AG09309 (cell line): Measurements from ENCODE around the gene IFIT3.

ENCODE experiments used
- DNase-seq: peaks from one replicate; pipeline ENCODE4 v3.0.0-alpha.2; 2010; ENCODE audit warnings: low read depth
- H3K4me3 ChIP-seq: 2 replicates; pipeline ENCODE4 v1.5.1; 2011; ENCODE audit warnings: mild to moderate bottlenecking, low read depth, low read length, moderate library complexity; ENCODE audit not compliant: control insufficient read depth
- CTCF ChIP-seq: IDR thresholded peaks from 2 replicates; pipeline ENCODE4 v1.5.1; 2011; ENCODE audit warnings: mild to moderate bottlenecking, low read depth, low read length, inconsistent platforms; ENCODE audit not compliant: insufficient read depth, control insufficient read depth; ENCODE audit errors: missing control alignments

Gene IFIT3

GRCh38 chr10:89364531-89364930 lies 36.7 kb downstream of the IFIT3 start:
- no peak overlapping the region for H3K4me3 ChIP-seq
- TF ChIP-seq CTCF = no peak
- DNase-seq = no peak

GRCh38 chr10:89367529-89367928 lies 39.7 kb downstream of the IFIT3 start:
- no peak for DNase-seq
- no peak overlapping the region for H3K4me3 ChIP-seq
- TF ChIP-seq CTCF = no peak

DNA sequence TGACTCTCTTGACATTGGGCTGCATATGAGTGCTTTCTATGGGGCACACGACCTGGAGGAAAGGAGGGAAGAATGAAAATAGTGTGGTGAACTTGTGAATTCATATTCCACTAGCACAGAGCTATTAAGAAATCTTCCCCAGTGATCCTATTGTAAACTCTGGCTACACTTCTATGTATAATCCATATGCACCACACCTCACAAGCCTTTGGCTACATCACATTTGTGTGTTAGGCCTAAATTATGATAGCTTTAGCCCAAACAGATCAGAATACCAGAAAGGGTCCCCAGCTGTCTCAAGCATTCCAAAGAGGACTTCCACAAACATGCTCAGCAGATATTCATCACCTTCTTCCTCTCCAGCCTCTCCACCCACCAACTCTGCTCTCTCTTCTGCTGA lies 40.3 kb downstream of the IFIT3 start:
- H3K4me3 ChIP-seq = no peak overlapping the region
- DNase-seq = no peak
- no peak for TF ChIP-seq CTCF

- peak; percentile 63 for TF ChIP-seq CTCF
- no peak overlapping the region for H3K4me3 ChIP-seq
- DNase-seq = no peak
Observed at GRCh38 chr10:89369156-89370105, 41.6 kb downstream of the IFIT3 start.

GRCh38 chr10:89371079-89371478 lies 43.3 kb downstream of the IFIT3 start:
- DNase-seq = no peak
- TF ChIP-seq CTCF = no peak

GRCh38 chr10:89371987-89372386 lies 44.2 kb downstream of the IFIT3 start:
- H3K4me3 ChIP-seq = no peak overlapping the region
- no peak for TF ChIP-seq CTCF
- DNase-seq = no peak

More at GRCh38 chr10:89371079-89371478, 43.3 kb downstream of the IFIT3 start:
- no peak overlapping the region for H3K4me3 ChIP-seq
